ENCODE measurements around the gene MYL1. TPM values are rescaled to one million over a fixed set of nuclear protein-coding genes. Genes with fewer than 3 reads are reported as not detected.

Gene MYL1
- not detected in 5 replicates for total RNA-seq (2022; extraction: Qiagen RNA extraction)

DNA sequence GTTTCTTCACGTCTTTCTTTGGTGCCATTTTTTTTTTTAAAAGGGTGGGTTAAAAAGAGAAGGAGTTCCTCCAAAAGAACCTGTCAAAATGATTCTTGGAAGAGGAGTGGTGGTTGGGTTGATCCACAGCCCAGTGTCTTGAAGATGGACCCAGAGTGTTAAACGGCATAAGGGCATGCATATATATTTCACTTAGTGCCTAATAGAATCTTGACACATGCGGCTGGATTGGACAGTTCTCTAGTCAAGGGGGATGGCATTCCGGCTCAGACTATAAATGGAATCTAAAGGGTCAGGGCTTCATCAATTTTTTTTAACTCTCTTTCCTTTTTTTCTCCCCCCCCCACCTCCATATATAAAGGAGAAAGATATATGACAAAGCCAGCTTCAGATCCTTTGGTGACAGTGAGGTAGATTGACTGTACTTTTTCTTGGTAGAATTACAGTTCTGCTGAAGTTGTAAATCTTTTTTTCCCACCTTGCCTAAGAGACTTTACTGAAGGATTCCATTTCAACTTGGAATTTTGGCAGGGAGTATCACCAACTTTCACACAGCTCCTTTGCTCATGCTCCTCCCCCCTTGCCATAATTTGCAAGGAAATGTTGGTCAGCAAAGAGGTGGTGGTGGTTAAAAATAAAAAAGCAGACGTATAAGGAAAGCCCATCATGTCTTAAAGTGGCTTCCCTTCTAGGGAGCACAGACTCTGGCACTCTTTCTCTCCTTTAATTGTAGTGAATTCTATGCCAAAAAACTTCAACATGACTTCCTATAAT lies at the start of gene MYL1:
MYL1 (minus strand) TSS at position 160 of the 774 bp plus-strand sequence; CDS start at position 28, 132 bp downstream.

Other genes with a start within 250 kb of the MYL1 start
- 0.41 to 0.79 TPM (median 0.53 TPM) in 5 replicates for gene KANSL1L, start 143.8 kb downstream of the MYL1 start, total RNA-seq (2022; extraction: Qiagen RNA extraction)
- gene ACADL, start 89.7 kb downstream of the MYL1 start, total RNA-seq (2022; extraction: Qiagen RNA extraction): 0.08 to 0.15 TPM (median 0.14 TPM) in 5 replicates
- 17.2 to 33.7 TPM (median 28.0 TPM) in 5 replicates for gene LANCL1, start 161.6 kb upstream of the MYL1 start, total RNA-seq (2022; extraction: Qiagen RNA extraction)
- 10.9 to 18.3 TPM (median 14.1 TPM) in 5 replicates for gene CPS1, start 241.4 kb upstream of the MYL1 start, total RNA-seq (2022; extraction: Qiagen RNA extraction)